Keratinocyte (primary cell): ENCODE measurements around the gene AIFM3. TPM values are rescaled to one million over a fixed set of nuclear protein-coding genes. Genes with fewer than 3 reads are reported as not detected.

Experiments used
- DNase-seq: peaks from one replicate; pipeline ENCODE4 v3.0.0-alpha.2; 2011; ENCODE audit warnings: low read depth, missing footprints, low spot score
- FAIRE-seq: peaks from 2 replicates; lab custom pipeline; 2011; peaks lifted over from hg19 to GRCh38; lab: Jason Lieb, UNC
- H2AFZ ChIP-seq: 2 replicates; pipeline ENCODE4 v1.6.0; 2012; ENCODE audit warnings: low read length, control low read depth, inconsistent platforms; ENCODE audit not compliant: control insufficient read depth
- H3K27ac ChIP-seq: 2 replicates; pipeline ENCODE4 v1.5.1; 2011; ENCODE audit warnings: low read length; ENCODE audit not compliant: control insufficient read depth, insufficient read depth
- H3K27me3 ChIP-seq: 3 replicates; pipeline ENCODE4 v1.6.0; 2011; ENCODE audit warnings: low read length; ENCODE audit not compliant: control insufficient read depth, insufficient read depth; ENCODE audit errors: extremely low read depth
- H3K36me3 ChIP-seq, 2 experiments: 2 replicates in 1 of 2; 3 replicates in 1 of 2; pipeline ENCODE4 v1.5.1; 2011; ENCODE audit warnings: low read length in 2 of 2, mild to moderate bottlenecking in 1 of 2; ENCODE audit not compliant: control insufficient read depth in 2 of 2, insufficient read depth in 2 of 2; ENCODE audit errors: extremely low read depth in 1 of 2
- H3K4me1 ChIP-seq: 3 replicates; pipeline ENCODE4 v1.5.1; 2011; ENCODE audit warnings: low read length; ENCODE audit not compliant: control insufficient read depth, insufficient read depth; ENCODE audit errors: extremely low read depth
- H3K4me2 ChIP-seq: 3 replicates; pipeline ENCODE4 v1.6.0; 2011; ENCODE audit warnings: low read depth, low read length; ENCODE audit not compliant: control insufficient read depth, insufficient read depth; ENCODE audit errors: extremely low read depth
- H3K4me3 ChIP-seq, 3 experiments: fragments of 200-600 bp in 1 of 3; sonication (generic) in 1 of 3; 2 replicates in 2 of 3; 3 replicates in 1 of 3; pipeline ENCODE4 v1.5.1; 2011 to 2016; ENCODE audit warnings: low read length in 3 of 3, mild to moderate bottlenecking in 3 of 3, control low read depth in 2 of 3, inconsistent platforms in 1 of 3, low read depth in 1 of 3, mixed read lengths in 1 of 3, mixed run types in 1 of 3, moderate library complexity in 1 of 3; ENCODE audit not compliant: control insufficient read depth in 2 of 3, insufficient read depth in 2 of 3; ENCODE audit errors: extremely low read depth in 1 of 3
- H3K79me2 ChIP-seq: 2 replicates; pipeline ENCODE4 v1.6.0; 2012; ENCODE audit warnings: low read length; ENCODE audit not compliant: control insufficient read depth, insufficient read depth
- H3K9ac ChIP-seq: 3 replicates; pipeline ENCODE4 v1.6.0; 2011; ENCODE audit warnings: low read length; ENCODE audit not compliant: control insufficient read depth, insufficient read depth; ENCODE audit errors: extremely low read depth
- H3K9me1 ChIP-seq: 3 replicates; pipeline ENCODE4 v1.6.0; 2011; ENCODE audit warnings: low read length; ENCODE audit not compliant: control insufficient read depth, insufficient read depth; ENCODE audit errors: extremely low read depth
- H3K9me3 ChIP-seq: 2 replicates; pipeline ENCODE4 v1.5.1; 2012; ENCODE audit warnings: low read depth, low read length; ENCODE audit not compliant: control insufficient read depth
- H4K20me1 ChIP-seq: 3 replicates; pipeline ENCODE4 v1.6.0; 2011; ENCODE audit warnings: low read length; ENCODE audit not compliant: control insufficient read depth, insufficient read depth; ENCODE audit errors: extremely low read depth
- CTCF ChIP-seq, 3 experiments: IDR thresholded peaks in 1 of 3; conservative IDR thresholded peaks in 1 of 3; optimal IDR thresholded peaks in 1 of 3; 2 replicates in 2 of 3; 3 replicates in 1 of 3; pipeline versions ENCODE3 to v1.5.1; 2011; ENCODE audit warnings: low read length in 3 of 3, mild to moderate bottlenecking in 3 of 3, moderate library complexity in 2 of 3, control low read depth in 1 of 3, inconsistent platforms in 1 of 3; ENCODE audit not compliant: insufficient read depth in 2 of 3; ENCODE audit errors: extremely low read depth in 1 of 3
- EZH2 ChIP-seq: IDR thresholded peaks from one replicate; pipeline ENCODE4 v1.6.1; 2012; ENCODE audit warnings: inconsistent platforms, mild to moderate bottlenecking, low read length, moderate library complexity
- dilution Hi-C: fragments of 300-500 bp; cut with MboI; formaldehyde crosslinking; loops from one replicate; pipeline ENCODE4 v1.7.0; 2020; ENCODE audit warnings: low sequenced_read_pairs; ENCODE audit not compliant: extremely low pct_ligation_motif_present
- polyA plus RNA-seq, 5 experiments: library from polyadenylated mRNA; depleted of rRNA in 3 of 5; stranded (reverse) in 3 of 5; stranded (forward) in 1 of 5; unstranded in 1 of 5; fragments of >200 nt; gene quantifications; 1 replicate in 1 of 5; 2 replicates in 3 of 5; 3 replicates in 1 of 5; pipeline versions ENCODE4 v1.2.1 to v1.2.3, GENCODE V29; 2011 to 2012; ENCODE audit warnings: missing spikeins in 2 of 5, low read depth in 1 of 5, low replicate concordance in 1 of 5

The AIFM3 gene
- polyA plus RNA-seq, 1 donor (not counting 4 experiments of a cell fraction or from before 2014, with no cell fraction given) = 0.59 TPM

- Histone ChIP-seq H2AFZ (no peak overlapping the region), H3K4me2 (no peak overlapping the region), H3K36me3 (no peaks in the 10 kb centered on the region), H3K9ac (no peak overlapping the region), H3K4me1 (peaks cover 17% of the 10 kb centered on the region), H3K27me3 (peaks cover 11% of the 10 kb centered on the region), H3K9me1 (no peaks in the 10 kb centered on the region), H3K27ac (no peak overlapping the region), H4K20me1 (no peaks in the 10 kb centered on the region), H3K4me3 (no peak overlapping the region), H3K79me2 (no peaks in the 10 kb centered on the region), H3K9me3 (no peaks in the 10 kb centered on the region)
- dilution Hi-C loops = no loop called here
- DNase-seq = no peak
- TF ChIP-seq CTCF (optimal IDR thresholded peaks at IDR 0.05 in 1 of 3, IDR thresholded peaks at IDR 0.05 in 1 of 3, conservative IDR thresholded peaks at IDR 0.05 in 1 of 3; ENCODE audit: extremely low read depth in 1 of 3, insufficient read depth in 2 of 3, low read length in 3 of 3) (no peak), EZH2 (no peak)
- no peak for FAIRE-seq
Observed at GRCh38 chr22:20963201-20964052, 3.6 kb upstream of the AIFM3 start.

- H3K4me1 ChIP-seq = peaks cover 17% of the 10 kb centered on the region
- H3K27ac ChIP-seq = no peak overlapping the region
- no peak for DNase-seq
- no peak overlapping the region for H2AFZ ChIP-seq
- no peaks in the 10 kb centered on the region for H3K9me1 ChIP-seq
- H3K79me2 ChIP-seq = no peaks in the 10 kb centered on the region
- peaks cover 11% of the 10 kb centered on the region for H3K27me3 ChIP-seq
- H3K9ac ChIP-seq = no peak overlapping the region
- no peak for TF ChIP-seq CTCF (optimal IDR thresholded peaks at IDR 0.05 in 1 of 3, IDR thresholded peaks at IDR 0.05 in 1 of 3, conservative IDR thresholded peaks at IDR 0.05 in 1 of 3; ENCODE audit: extremely low read depth in 1 of 3, insufficient read depth in 2 of 3, low read length in 3 of 3)
- TF ChIP-seq EZH2 = no peak
- no peak for FAIRE-seq
- H3K4me3 ChIP-seq = peak overlapping the region in 1 of 3 experiments; percentile 48
- H3K4me2 ChIP-seq = peak overlapping the region; percentile 75
- dilution Hi-C loops = no loop called here
- no peaks in the 10 kb centered on the region for H3K9me3 ChIP-seq
- no peaks in the 10 kb centered on the region for H3K36me3 ChIP-seq
- H4K20me1 ChIP-seq = no peaks in the 10 kb centered on the region
Observed at GRCh38 chr22:20964090-20964798, 2.8 kb upstream of the AIFM3 start.
